Measurements from ENCODE around the gene GRM7.

GRCh38 chr3:6915898-6916297 is 55.0 kb downstream of the GRM7 start:
- TF ChIP-seq CTCF (conservative IDR thresholded peaks at IDR 0.05; ENCODE audit: low read length), result no peak
- no peak for TF ChIP-seq EZH2phosphoT487 (IDR thresholded peaks at IDR 0.05; ENCODE audit: borderline replicate concordance, low read depth, low read length)
